Measurements from ENCODE around the gene GCLC. TPM values are rescaled to one million over a fixed set of nuclear protein-coding genes. Genes with fewer than 3 reads are reported as not detected.

Gene GCLC
- total RNA-seq, 1 experiment from 2014 or later, result 37.2 TPM

DNA sequence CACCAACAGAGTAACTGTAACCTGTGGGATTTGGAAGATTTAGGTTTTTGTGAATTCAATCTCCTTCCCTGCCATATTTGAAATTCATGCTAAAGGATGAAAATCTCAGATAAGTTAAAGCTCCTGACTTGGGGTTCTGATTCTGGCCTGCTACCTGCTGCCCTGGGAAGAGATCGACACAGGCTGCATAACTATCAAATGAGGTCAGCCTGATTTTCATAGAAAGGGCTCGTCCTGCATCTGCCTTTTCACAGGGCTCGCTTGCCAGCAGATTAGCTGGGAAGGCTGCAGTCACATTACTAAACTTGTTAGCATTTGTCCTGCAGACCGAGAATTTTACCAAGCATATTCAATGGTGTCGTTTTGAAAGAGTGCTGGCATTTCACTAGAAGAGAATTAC, 14.6 kb downstream of the GCLC start:
- Histone ChIP-seq H3K4me1 (ENCODE audit: control insufficient read depth, insufficient read depth, low read length) (peaks cover 30% of the 10 kb centered on the region), H3K9me3 (ENCODE audit: control insufficient read depth, insufficient read depth, low read depth, low read length) (no peaks in the 10 kb centered on the region), H3K27ac (ENCODE audit: low read length) (peak overlapping the region; percentile 29; the same call in 1 of the 2 replicates), H3K4me3 (ENCODE audit: low read depth in 2 of 2, low read length in 2 of 2) (no peak overlapping the region), H3K36me3 (ENCODE audit: control insufficient read depth, insufficient read depth, low read length) (no peaks in the 10 kb centered on the region), H3K27me3 (ENCODE audit: control insufficient read depth, insufficient read depth, low read length) (no peaks in the 10 kb centered on the region)
- CTCF ChIA-PET, result no interaction called here
- DNase-seq (ENCODE audit: low read depth, low spot score) (no peak), ATAC-seq (no peak)
- intact Hi-C loops (cut with micrococcal nuclease; ENCODE audit: unreplicated experiment), result no loop called here
- in situ Hi-C loops (cut with HindIII; ENCODE audit: low pct_unique_long_range_greater_than_20kb, low sequenced_read_pairs), result no loop called here
- no peak for TF ChIP-seq SIN3A (IDR thresholded peaks at IDR 0.05; ENCODE audit: borderline replicate concordance, insufficient read depth, low read depth, low read length)
- BruUV-seq (replicated peaks), result no TSS peak
- POLR2A ChIA-PET, result no interaction called here

DNA sequence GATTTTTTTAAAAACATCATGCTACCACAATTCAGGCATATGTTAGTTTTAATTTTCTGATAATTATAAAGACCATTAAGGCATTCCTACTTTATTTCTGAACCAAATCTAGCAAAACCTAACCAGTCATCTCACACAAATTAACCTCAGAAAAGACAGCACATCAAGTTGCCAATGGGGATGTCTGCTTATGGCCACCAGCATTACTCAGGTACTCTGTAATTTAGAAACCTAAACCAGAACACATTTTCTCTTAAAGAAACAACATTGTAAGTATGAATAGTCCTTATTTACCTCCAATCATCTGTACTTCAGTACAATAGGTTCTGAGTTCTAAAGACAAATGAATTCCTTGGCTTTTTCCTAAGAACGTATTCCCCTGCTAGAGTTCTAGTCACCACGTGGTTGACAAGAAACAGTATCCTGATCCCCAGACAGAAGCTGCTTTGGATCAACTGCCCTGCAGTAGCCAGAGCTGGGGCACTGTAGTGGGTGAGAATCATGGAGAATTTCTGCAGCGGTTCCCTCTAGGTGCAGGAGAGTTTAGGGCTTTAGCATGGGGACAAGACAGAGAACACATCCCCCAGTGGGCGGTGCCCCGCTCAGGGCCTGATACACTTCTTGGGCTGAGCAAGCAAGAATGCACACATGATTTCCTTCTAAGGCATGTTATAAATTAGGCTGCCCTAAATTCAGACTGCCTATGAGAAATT, 15.4 kb downstream of the GCLC start:
- peaks cover 34% of the 10 kb centered on the region for H3K4me1 ChIP-seq (ENCODE audit: control insufficient read depth, insufficient read depth, low read length)
- no peaks in the 10 kb centered on the region for H3K27me3 ChIP-seq (ENCODE audit: control insufficient read depth, insufficient read depth, low read length)
- intact Hi-C loops (cut with micrococcal nuclease; ENCODE audit: unreplicated experiment), result no loop called here
- no peak overlapping the region for H3K4me3 ChIP-seq (ENCODE audit: low read depth in 2 of 2, low read length in 2 of 2)
- DNase-seq (ENCODE audit: low read depth, low spot score) (no peak), ATAC-seq (peak; percentile 52; the same call in 1 of the 2 replicates)
- in situ Hi-C loops (cut with HindIII; ENCODE audit: low pct_unique_long_range_greater_than_20kb, low sequenced_read_pairs), result no loop called here
- H3K9me3 ChIP-seq (ENCODE audit: control insufficient read depth, insufficient read depth, low read depth, low read length), result no peaks in the 10 kb centered on the region
- POLR2A ChIA-PET, result no interaction called here
- TF ChIP-seq, protein P1, sequence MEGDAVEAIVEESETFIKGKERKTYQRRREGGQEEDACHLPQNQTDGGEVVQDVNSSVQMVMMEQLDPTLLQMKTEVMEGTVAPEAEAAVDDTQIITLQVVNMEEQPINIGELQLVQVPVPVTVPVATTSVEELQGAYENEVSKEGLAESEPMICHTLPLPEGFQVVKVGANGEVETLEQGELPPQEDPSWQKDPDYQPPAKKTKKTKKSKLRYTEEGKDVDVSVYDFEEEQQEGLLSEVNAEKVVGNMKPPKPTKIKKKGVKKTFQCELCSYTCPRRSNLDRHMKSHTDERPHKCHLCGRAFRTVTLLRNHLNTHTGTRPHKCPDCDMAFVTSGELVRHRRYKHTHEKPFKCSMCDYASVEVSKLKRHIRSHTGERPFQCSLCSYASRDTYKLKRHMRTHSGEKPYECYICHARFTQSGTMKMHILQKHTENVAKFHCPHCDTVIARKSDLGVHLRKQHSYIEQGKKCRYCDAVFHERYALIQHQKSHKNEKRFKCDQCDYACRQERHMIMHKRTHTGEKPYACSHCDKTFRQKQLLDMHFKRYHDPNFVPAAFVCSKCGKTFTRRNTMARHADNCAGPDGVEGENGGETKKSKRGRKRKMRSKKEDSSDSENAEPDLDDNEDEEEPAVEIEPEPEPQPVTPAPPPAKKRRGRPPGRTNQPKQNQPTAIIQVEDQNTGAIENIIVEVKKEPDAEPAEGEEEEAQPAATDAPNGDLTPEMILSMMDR (IDR thresholded peaks at IDR 0.05), result no peak
- TF ChIP-seq TCF7L2 (IDR thresholded peaks at IDR 0.05; ENCODE audit: low read depth, low read length), result no peak
- TF ChIP-seq POLR2AphosphoS5 (IDR thresholded peaks at IDR 0.05; ENCODE audit: low read depth, low read length), result no peak
- no peak for TF ChIP-seq SIN3A (IDR thresholded peaks at IDR 0.05; ENCODE audit: borderline replicate concordance, insufficient read depth, low read depth, low read length)
- TF ChIP-seq, protein P2, sequence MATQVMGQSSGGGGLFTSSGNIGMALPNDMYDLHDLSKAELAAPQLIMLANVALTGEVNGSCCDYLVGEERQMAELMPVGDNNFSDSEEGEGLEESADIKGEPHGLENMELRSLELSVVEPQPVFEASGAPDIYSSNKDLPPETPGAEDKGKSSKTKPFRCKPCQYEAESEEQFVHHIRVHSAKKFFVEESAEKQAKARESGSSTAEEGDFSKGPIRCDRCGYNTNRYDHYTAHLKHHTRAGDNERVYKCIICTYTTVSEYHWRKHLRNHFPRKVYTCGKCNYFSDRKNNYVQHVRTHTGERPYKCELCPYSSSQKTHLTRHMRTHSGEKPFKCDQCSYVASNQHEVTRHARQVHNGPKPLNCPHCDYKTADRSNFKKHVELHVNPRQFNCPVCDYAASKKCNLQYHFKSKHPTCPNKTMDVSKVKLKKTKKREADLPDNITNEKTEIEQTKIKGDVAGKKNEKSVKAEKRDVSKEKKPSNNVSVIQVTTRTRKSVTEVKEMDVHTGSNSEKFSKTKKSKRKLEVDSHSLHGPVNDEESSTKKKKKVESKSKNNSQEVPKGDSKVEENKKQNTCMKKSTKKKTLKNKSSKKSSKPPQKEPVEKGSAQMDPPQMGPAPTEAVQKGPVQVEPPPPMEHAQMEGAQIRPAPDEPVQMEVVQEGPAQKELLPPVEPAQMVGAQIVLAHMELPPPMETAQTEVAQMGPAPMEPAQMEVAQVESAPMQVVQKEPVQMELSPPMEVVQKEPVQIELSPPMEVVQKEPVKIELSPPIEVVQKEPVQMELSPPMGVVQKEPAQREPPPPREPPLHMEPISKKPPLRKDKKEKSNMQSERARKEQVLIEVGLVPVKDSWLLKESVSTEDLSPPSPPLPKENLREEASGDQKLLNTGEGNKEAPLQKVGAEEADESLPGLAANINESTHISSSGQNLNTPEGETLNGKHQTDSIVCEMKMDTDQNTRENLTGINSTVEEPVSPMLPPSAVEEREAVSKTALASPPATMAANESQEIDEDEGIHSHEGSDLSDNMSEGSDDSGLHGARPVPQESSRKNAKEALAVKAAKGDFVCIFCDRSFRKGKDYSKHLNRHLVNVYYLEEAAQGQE (IDR thresholded peaks at IDR 0.05; ENCODE audit: insufficient read depth in 1 of 2, low read depth in 2 of 2, low read length in 1 of 2), result no peak
- no TSS peak for BruUV-seq (replicated peaks)
- H3K27ac ChIP-seq (ENCODE audit: low read length), result peak overlapping the region; percentile 29; the same call in 1 of the 2 replicates
- H3K36me3 ChIP-seq (ENCODE audit: control insufficient read depth, insufficient read depth, low read length), result no peaks in the 10 kb centered on the region
- CTCF ChIA-PET, result no interaction called here

DNA sequence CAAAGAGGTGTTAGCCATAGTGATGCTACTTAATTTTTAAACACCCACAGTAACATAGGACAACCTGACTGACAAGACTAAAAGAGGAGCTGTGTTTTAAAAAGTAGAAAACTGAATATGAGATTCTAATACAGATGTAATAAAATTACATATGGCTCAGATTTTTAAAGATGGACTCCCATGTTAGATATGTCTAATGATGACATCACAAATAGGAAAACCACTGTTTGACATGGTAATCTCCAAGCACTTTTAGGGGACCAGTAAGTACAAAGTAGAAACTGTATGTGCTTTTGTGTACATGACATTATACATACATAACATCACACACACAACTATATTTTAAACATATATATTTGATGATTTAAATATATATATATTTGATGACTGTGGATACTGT, 16.8 kb downstream of the GCLC start:
- H3K9me3 ChIP-seq (ENCODE audit: control insufficient read depth, insufficient read depth, low read depth, low read length), result no peaks in the 10 kb centered on the region
- H3K27me3 ChIP-seq (ENCODE audit: control insufficient read depth, insufficient read depth, low read length), result no peaks in the 10 kb centered on the region
- ChIA-PET CTCF (no interaction called here), POLR2A (no interaction called here)
- peaks cover 45% of the 10 kb centered on the region for H3K4me1 ChIP-seq (ENCODE audit: control insufficient read depth, insufficient read depth, low read length)
- in situ Hi-C loops (cut with HindIII; ENCODE audit: low pct_unique_long_range_greater_than_20kb, low sequenced_read_pairs), result no loop called here
- TF ChIP-seq SIN3A (IDR thresholded peaks at IDR 0.05; ENCODE audit: borderline replicate concordance, insufficient read depth, low read depth, low read length), result no peak
- TF ChIP-seq, protein P2 (IDR thresholded peaks at IDR 0.05; ENCODE audit: insufficient read depth in 1 of 2, low read depth in 2 of 2, low read length in 1 of 2), result no peak
- TF ChIP-seq, protein P1 (IDR thresholded peaks at IDR 0.05), result no peak
- DNase-seq (ENCODE audit: low read depth, low spot score), result no peak
- H3K36me3 ChIP-seq (ENCODE audit: control insufficient read depth, insufficient read depth, low read length), result no peaks in the 10 kb centered on the region
- H3K27ac ChIP-seq (ENCODE audit: low read length), result no peak overlapping the region
- no TSS peak for BruUV-seq (replicated peaks)
- H3K4me3 ChIP-seq (ENCODE audit: low read depth in 2 of 2, low read length in 2 of 2), result no peak overlapping the region
- no peak for ATAC-seq
- intact Hi-C loops (cut with micrococcal nuclease; ENCODE audit: unreplicated experiment), result no loop called here

All from Panc1 (cell line).